ENCODE measurements around the gene STK32B. TPM values are rescaled to one million over a fixed set of nuclear protein-coding genes. Genes with fewer than 3 reads are reported as not detected.

STK32B gene
- total and polyA plus RNA-seq, 2 experiments from 2014 or later, result not detected

DNA sequence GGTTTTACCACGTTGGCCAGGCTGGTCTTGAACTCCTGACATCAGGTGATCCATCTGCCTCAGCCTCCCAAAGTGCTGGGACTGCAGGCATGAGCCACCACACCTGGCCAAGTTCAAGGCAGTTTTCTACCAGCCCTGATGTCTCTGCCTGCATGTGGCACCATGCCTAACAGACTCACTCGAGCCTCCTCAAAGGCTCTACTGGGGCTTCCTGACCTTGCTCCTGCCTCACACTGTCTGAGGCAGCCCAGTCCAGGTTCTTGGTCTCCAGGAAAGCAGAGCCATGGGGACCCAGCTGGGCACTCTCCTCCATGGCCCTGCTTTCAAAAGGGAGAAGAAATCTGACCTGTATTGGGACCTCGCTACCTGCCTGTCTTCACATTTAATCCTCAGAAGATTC lies 370.1 kb downstream of the STK32B start:
- no peaks in the 10 kb centered on the region for H3K27me3 ChIP-seq
- H3K9me3 ChIP-seq (ENCODE audit: low read depth), result no peaks in the 10 kb centered on the region
- TF ChIP-seq CTCF (IDR thresholded peaks at IDR 0.05; ENCODE audit: low read depth, low read length), result no peak
- no peaks in the 10 kb centered on the region for H3K36me3 ChIP-seq
- DNase-seq (ENCODE audit: low read depth in 1 of 2, low spot score in 1 of 2), result no peak
- no peaks in the 10 kb centered on the region for H3K4me1 ChIP-seq (ENCODE audit: low read depth)
- H3K27ac ChIP-seq, result no peak overlapping the region
- H3K4me3 ChIP-seq, result no peak overlapping the region

GRCh38 chr4:5422195-5422594 lies 370.9 kb downstream of the STK32B start:
- no peaks in the 10 kb centered on the region for H3K4me1 ChIP-seq (ENCODE audit: low read depth)
- no peaks in the 10 kb centered on the region for H3K27me3 ChIP-seq
- H3K4me3 ChIP-seq, result no peak overlapping the region
- no peak overlapping the region for H3K27ac ChIP-seq
- no peaks in the 10 kb centered on the region for H3K36me3 ChIP-seq
- no peak for TF ChIP-seq CTCF (IDR thresholded peaks at IDR 0.05; ENCODE audit: low read depth, low read length)
- H3K9me3 ChIP-seq (ENCODE audit: low read depth), result no peaks in the 10 kb centered on the region
- no peak for DNase-seq (ENCODE audit: low read depth in 1 of 2, low spot score in 1 of 2)

- no peaks in the 10 kb centered on the region for H3K36me3 ChIP-seq
- H3K9me3 ChIP-seq (ENCODE audit: low read depth), result no peaks in the 10 kb centered on the region
- no peak for DNase-seq (ENCODE audit: low read depth in 1 of 2, low spot score in 1 of 2)
- H3K27me3 ChIP-seq, result no peaks in the 10 kb centered on the region
- no peak for TF ChIP-seq CTCF (IDR thresholded peaks at IDR 0.05; ENCODE audit: low read depth, low read length)
- H3K27ac ChIP-seq, result no peak overlapping the region
- no peaks in the 10 kb centered on the region for H3K4me1 ChIP-seq (ENCODE audit: low read depth)
- no peak overlapping the region for H3K4me3 ChIP-seq
These were observed 372.4 kb downstream of the STK32B start for GRCh38 chr4:5423670-5424069.

DNA sequence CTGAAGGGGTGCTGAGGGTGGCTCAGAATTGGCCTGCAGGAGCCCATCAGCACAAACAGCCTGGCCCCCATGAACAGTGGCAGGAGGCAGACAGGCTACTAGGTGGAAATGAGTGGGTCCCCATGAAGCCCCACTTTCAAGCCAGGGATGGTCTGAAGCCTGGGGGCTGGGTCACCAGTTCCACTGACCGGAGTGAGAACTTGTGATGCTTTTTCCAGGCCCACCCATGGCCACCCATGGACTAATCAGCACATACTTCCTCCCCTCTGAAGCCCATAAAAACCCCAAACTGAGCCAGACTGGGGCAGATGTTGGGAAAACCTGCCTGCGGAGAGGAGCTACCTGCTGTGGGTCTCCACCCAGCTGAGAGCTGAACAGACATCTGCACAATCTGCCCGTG lies 372.9 kb downstream of the STK32B start:
- H3K36me3 ChIP-seq, result no peaks in the 10 kb centered on the region
- DNase-seq (ENCODE audit: low read depth in 1 of 2, low spot score in 1 of 2), result no peak
- H3K4me1 ChIP-seq (ENCODE audit: low read depth), result no peaks in the 10 kb centered on the region
- no peak overlapping the region for H3K27ac ChIP-seq
- no peak overlapping the region for H3K4me3 ChIP-seq
- no peaks in the 10 kb centered on the region for H3K9me3 ChIP-seq (ENCODE audit: low read depth)
- no peak for TF ChIP-seq CTCF (IDR thresholded peaks at IDR 0.05; ENCODE audit: low read depth, low read length)
- H3K27me3 ChIP-seq, result no peaks in the 10 kb centered on the region

GRCh38 chr4:5424901-5425300 lies 373.6 kb downstream of the STK32B start:
- no peak for DNase-seq (ENCODE audit: low read depth in 1 of 2, low spot score in 1 of 2)
- H3K4me1 ChIP-seq (ENCODE audit: low read depth), result no peaks in the 10 kb centered on the region
- H3K27ac ChIP-seq, result no peak overlapping the region
- H3K9me3 ChIP-seq (ENCODE audit: low read depth), result no peaks in the 10 kb centered on the region
- TF ChIP-seq CTCF (IDR thresholded peaks at IDR 0.05; ENCODE audit: low read depth, low read length), result no peak
- no peaks in the 10 kb centered on the region for H3K27me3 ChIP-seq
- no peak overlapping the region for H3K4me3 ChIP-seq
- no peaks in the 10 kb centered on the region for H3K36me3 ChIP-seq

GRCh38 chr4:5429747-5430146 lies 378.5 kb downstream of the STK32B start:
- H3K36me3 ChIP-seq, result no peaks in the 10 kb centered on the region
- H3K4me1 ChIP-seq (ENCODE audit: low read depth), result no peaks in the 10 kb centered on the region
- no peaks in the 10 kb centered on the region for H3K27me3 ChIP-seq
- H3K4me3 ChIP-seq, result no peak overlapping the region
- H3K27ac ChIP-seq, result no peak overlapping the region
- no peak for TF ChIP-seq CTCF (IDR thresholded peaks at IDR 0.05; ENCODE audit: low read depth, low read length)
- no peak for DNase-seq (ENCODE audit: low read depth in 1 of 2, low spot score in 1 of 2)
- no peaks in the 10 kb centered on the region for H3K9me3 ChIP-seq (ENCODE audit: low read depth)

Data from cardiac muscle cell (in vitro differentiated cells and primary cell).